GM10248 (cell line): ENCODE results near the gene GRID1.

ENCODE experiments used
- CTCF ChIA-PET: fragments of 300-600 bp; sonication (Branson Sonifier 250); formaldehyde crosslinking; extraction: SDS; loops from one replicate; lab custom pipeline; 2021; ENCODE audit warnings: antibody characterized with exemption; lab: Yijun Ruan, JAX
- POLR2A ChIA-PET: fragments of 350-650 bp; sonication (Branson Sonifier 250); formaldehyde crosslinking; extraction: SDS; loops from one replicate; lab custom pipeline; 2020; ENCODE audit warnings: antibody characterized with exemption; lab: Yijun Ruan, JAX
- DNase-seq: peaks from one replicate; pipeline ENCODE4 v3.0.0; 2012; ENCODE audit errors: extremely low spot score
- TF ChIP-seq, protein P1 (sequence below): IDR thresholded peaks from 2 replicates; pipeline ENCODE4 v1.5.1; 2012; ENCODE audit warnings: mild to moderate bottlenecking, low read depth; ENCODE audit errors: extremely low read depth, missing control alignments, control extremely low read depth

GRID1 gene

DNA sequence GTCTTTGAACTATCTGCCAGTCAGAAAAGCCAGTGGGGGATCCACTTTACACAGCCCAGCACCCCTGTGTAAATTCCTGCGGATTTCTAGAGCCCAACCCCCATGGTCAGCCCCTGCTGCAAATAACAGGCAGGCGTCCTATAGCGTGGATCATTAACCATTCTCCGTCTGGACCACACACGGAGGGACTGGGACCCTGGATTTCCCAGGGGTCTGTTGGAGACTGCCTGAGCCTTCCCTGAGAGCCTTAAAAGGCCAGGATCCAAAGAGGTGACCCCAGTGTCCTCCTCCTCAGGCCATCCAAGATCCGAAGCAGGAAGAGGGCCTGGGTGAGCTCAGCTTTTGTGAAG is 11.2 kb upstream of the GRID1 start:
- ChIA-PET POLR2A (no interaction called here), CTCF (interaction anchor here (0.7 to 1.6 kb wide), 11 partner anchors 9 to 1837 kb away, joined by 3 to 11 read pairs (median 3); no protein-coding TSS in a partner anchor)
- DNase-seq, result no peak
- TF ChIP-seq, protein P1, sequence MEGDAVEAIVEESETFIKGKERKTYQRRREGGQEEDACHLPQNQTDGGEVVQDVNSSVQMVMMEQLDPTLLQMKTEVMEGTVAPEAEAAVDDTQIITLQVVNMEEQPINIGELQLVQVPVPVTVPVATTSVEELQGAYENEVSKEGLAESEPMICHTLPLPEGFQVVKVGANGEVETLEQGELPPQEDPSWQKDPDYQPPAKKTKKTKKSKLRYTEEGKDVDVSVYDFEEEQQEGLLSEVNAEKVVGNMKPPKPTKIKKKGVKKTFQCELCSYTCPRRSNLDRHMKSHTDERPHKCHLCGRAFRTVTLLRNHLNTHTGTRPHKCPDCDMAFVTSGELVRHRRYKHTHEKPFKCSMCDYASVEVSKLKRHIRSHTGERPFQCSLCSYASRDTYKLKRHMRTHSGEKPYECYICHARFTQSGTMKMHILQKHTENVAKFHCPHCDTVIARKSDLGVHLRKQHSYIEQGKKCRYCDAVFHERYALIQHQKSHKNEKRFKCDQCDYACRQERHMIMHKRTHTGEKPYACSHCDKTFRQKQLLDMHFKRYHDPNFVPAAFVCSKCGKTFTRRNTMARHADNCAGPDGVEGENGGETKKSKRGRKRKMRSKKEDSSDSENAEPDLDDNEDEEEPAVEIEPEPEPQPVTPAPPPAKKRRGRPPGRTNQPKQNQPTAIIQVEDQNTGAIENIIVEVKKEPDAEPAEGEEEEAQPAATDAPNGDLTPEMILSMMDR, result no peak

DNA sequence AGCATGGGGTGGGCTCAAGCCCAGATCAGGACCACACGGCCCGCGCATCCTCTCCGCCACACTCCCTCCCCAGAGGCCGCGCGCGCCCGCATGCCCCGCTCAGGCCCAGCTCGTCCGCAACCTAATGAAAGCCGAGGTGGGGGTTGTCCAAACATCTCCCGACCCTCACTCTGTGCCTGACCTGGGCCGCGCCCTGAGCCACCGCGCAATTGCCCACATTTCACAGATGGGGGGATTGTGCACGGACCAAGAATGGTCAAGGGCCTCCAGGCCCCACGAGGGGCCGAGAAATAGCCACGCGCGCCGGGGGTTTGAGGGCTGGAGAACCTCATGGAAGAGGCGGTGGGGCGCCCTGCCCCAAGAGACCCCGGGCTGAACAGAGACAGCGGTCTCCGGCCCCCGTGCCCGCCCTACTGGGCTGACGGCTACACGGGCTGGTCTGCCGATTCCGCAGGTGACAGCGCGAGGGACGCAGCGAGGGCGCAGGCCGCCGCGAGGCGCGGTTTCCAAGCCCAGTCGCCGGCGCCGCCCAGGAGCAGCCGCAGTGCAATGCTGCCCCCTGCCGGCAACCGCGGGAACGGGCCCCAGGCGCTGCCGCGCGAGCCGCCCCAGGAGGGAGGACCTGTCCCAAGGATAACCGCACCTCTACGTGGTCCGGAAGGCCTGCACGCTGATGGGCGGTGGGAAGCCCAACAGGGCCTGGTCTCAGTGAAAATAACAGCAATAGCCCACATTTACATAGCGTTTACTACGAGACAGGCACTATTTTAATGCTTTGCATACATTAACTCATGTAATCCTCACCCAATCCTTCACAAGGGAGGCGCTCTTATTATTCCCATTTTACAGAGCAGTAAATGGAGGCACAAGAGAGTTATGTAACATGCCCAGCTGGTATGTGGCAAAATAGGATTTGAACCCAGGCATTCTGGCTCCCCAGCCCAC is 10.5 kb upstream of the GRID1 start:
- ChIA-PET POLR2A (no interaction called here), CTCF (interaction anchor here (0.6 to 1.9 kb wide), 13 partner anchors 8 to 1837 kb away, joined by 3 to 11 read pairs (median 4); no protein-coding TSS in a partner anchor)
- TF ChIP-seq, protein P1, result peak; percentile 93
- peak; percentile 88 for DNase-seq

DNA sequence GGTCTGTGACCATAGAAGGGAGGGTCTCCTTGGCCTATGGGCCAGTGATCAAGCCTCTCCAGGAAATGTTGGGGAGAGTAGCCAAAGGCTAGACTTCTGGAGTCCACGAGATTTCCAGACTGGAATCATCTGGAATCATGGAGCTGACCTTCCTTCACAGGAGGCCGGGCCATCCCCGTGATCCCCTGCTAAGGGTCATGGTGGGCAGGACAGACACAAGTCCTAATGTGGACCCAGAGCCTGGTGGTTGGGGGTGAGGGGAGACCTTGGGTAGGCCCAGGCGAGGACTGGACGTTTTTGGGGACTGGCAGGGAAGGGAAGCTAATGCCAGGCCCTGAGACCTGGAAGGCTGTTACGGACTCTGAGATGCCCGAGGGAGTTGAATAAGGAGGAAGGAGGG is 9.8 kb upstream of the GRID1 start:
- CTCF ChIA-PET, result interaction anchor here (0.6 to 1.9 kb wide), 5 partner anchors 9 to 28 kb away, joined by 3 to 4 read pairs (median 3); no protein-coding TSS in a partner anchor
- POLR2A ChIA-PET, result no interaction called here
- TF ChIP-seq, protein P1, result no peak
- no peak for DNase-seq

DNA sequence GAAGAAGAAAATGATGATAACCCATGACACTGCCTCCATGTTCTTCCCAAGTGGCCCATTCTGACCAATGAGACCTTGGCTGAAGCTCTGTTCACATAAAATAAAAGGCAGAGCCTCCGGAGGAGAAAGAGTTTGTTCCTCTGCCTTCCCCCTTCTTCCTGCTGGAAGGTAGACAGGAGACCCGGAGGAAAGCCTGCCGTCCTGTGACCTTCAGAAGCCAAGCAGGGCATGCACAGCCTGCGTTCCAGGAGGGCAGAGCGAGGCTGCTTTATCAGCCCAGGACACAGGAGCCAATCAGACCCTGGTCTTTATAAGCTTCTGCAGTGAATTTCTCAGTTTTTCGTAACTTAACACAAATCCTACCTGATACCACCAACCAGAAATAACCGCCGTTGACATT is 8.6 kb upstream of the GRID1 start:
- TF ChIP-seq, protein P1, result no peak
- CTCF ChIA-PET, result interaction anchor here (1.0 to 1.9 kb wide), 3 partner anchors 18 to 1589 kb away, joined by 3 to 4 read pairs (median 3); no protein-coding TSS in a partner anchor
- POLR2A ChIA-PET, result no interaction called here
- no peak for DNase-seq

DNA sequence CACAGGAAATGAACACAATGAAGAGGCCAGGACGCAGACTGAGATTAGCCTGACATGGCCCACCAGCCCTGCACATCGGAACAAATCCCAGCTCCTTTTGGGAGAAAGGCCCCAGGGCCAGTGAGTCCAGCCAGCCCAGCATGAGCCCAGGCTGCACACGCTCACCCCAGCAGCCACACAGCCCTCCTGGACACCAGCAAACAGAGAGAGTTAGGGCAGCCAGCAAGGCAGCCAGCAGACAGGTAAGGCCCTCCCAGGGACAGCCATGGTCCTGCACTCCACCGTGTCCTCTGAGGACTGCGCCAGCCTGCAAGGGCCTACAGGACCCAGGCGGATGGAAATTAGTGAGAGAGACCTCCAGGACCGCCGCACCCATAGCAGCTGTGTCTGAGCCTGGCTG is 8.1 kb upstream of the GRID1 start:
- TF ChIP-seq, protein P1, result no peak
- no peak for DNase-seq
- ChIA-PET CTCF (interaction anchor here (1.0 to 1.6 kb wide), 3 partner anchors 10 to 1588 kb away, joined by 3 to 4 read pairs (median 3); no protein-coding TSS in a partner anchor), POLR2A (no interaction called here)

DNA sequence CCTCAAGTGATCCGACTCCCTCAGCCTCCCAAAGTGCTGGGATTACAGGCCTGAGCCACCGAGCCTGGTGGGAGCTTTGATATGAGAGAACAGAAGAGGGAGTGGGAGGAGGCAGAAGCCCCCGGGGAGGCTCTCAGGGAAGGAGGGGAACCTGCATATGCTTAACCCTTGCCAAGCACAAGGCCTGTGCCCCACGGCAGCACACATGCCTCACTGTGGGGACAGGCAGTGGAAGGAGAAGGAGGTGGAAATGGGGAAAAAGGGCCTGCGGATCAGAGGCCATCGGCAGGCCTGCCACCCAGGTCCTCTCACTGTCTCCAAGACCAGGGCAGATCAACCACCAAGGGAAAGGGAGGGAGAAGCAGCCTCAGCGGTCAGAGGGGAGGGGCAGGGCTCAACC is 7.2 kb upstream of the GRID1 start:
- ChIA-PET CTCF (interaction anchor here (1.6 kb wide), 1 partner anchor 9 kb away, joined by 4 read pairs; no protein-coding TSS in a partner anchor), POLR2A (no interaction called here)
- TF ChIP-seq, protein P1, result no peak
- no peak for DNase-seq
